ENCODE data around the gene ZDHHC7.

DNA sequence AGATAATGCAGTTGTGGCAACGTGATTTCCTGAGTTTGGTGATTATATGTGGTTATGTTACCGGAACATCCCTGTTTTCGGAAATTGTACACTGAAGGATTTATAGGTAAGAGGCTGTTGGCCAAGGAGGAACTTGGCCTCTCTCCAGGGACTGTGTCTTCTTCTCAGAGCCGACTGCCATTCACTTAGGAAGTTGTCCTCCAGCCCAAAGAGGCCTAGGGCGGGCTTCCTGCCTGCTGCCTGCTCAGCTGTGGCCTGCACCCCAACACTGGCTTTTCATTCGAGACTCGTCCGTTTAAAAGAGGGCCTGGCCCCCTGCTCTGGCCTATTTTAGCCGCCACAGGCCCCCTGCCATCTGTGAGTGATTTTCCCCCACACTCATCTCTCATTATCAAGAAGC, 64.3 kb downstream of the ZDHHC7 start:
- TF ChIP-seq POLR2AphosphoS5 (IDR thresholded peaks at IDR 0.05): no peak
- TF ChIP-seq, protein P1, sequence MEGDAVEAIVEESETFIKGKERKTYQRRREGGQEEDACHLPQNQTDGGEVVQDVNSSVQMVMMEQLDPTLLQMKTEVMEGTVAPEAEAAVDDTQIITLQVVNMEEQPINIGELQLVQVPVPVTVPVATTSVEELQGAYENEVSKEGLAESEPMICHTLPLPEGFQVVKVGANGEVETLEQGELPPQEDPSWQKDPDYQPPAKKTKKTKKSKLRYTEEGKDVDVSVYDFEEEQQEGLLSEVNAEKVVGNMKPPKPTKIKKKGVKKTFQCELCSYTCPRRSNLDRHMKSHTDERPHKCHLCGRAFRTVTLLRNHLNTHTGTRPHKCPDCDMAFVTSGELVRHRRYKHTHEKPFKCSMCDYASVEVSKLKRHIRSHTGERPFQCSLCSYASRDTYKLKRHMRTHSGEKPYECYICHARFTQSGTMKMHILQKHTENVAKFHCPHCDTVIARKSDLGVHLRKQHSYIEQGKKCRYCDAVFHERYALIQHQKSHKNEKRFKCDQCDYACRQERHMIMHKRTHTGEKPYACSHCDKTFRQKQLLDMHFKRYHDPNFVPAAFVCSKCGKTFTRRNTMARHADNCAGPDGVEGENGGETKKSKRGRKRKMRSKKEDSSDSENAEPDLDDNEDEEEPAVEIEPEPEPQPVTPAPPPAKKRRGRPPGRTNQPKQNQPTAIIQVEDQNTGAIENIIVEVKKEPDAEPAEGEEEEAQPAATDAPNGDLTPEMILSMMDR (IDR thresholded peaks at IDR 0.05): no peak
- TF ChIP-seq POLR2A (IDR thresholded peaks at IDR 0.05; ENCODE audit: low read depth): no peak
